ENCODE measurements around the gene APAF1. TPM values are rescaled to one million over a fixed set of nuclear protein-coding genes. Genes with fewer than 3 reads are reported as not detected.
A peak's percentile ranks its signal among the peaks of the same experiment; 100 is the strongest.
"Not testable (repeated sequence)": the region's sequence is repeated elsewhere in the genome, so short reads cannot be mapped to it uniquely, and the experiment has no call there.

APAF1 gene, protein sequence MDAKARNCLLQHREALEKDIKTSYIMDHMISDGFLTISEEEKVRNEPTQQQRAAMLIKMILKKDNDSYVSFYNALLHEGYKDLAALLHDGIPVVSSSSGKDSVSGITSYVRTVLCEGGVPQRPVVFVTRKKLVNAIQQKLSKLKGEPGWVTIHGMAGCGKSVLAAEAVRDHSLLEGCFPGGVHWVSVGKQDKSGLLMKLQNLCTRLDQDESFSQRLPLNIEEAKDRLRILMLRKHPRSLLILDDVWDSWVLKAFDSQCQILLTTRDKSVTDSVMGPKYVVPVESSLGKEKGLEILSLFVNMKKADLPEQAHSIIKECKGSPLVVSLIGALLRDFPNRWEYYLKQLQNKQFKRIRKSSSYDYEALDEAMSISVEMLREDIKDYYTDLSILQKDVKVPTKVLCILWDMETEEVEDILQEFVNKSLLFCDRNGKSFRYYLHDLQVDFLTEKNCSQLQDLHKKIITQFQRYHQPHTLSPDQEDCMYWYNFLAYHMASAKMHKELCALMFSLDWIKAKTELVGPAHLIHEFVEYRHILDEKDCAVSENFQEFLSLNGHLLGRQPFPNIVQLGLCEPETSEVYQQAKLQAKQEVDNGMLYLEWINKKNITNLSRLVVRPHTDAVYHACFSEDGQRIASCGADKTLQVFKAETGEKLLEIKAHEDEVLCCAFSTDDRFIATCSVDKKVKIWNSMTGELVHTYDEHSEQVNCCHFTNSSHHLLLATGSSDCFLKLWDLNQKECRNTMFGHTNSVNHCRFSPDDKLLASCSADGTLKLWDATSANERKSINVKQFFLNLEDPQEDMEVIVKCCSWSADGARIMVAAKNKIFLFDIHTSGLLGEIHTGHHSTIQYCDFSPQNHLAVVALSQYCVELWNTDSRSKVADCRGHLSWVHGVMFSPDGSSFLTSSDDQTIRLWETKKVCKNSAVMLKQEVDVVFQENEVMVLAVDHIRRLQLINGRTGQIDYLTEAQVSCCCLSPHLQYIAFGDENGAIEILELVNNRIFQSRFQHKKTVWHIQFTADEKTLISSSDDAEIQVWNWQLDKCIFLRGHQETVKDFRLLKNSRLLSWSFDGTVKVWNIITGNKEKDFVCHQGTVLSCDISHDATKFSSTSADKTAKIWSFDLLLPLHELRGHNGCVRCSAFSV (N-terminal part only)
- total RNA-seq = 19.9 and 20.7 TPM in 2 replicates

GRCh38 chr12:98644712-98645571 lies at the start of gene APAF1, which contains the start of gene IKBIP:
TSS of gene APAF1 (plus strand) at chr12:98645290. CDS start at chr12:98648360, 3,070 bp downstream.
TSS of gene IKBIP (minus strand) at chr12:98644788. CDS start at chr12:98644701, 87 bp downstream.
- H3K27me3 Mint-ChIP-seq = no peaks in the 10 kb centered on the region
- DNase-seq = peak; percentile 99
- intact Hi-C loops (cut with micrococcal nuclease) = loop anchor here (1.0 to 10.0 kb wide), 7 partner anchors 9 to 1560 kb away; partner anchors contain the start of genes ACTR6 and SLC25A3
- peak within 1 kb of the TSS; percentile 92 for H3K4me3 Mint-ChIP-seq
- no peaks in the 10 kb centered on the region for H3K9me3 Mint-ChIP-seq
- H3K36me3 Mint-ChIP-seq (ENCODE audit: low read depth) = peaks cover 28% of the 10 kb centered on the region
- H3K27ac Mint-ChIP-seq = peak within 1 kb of the TSS; percentile 95
- peaks cover 21% of the 10 kb centered on the region for H3K4me1 Mint-ChIP-seq

- intact Hi-C loops (cut with micrococcal nuclease); H3K9me3 Mint-ChIP-seq; H3K27ac Mint-ChIP-seq; H3K4me3 Mint-ChIP-seq; DNase-seq; H3K27me3 Mint-ChIP-seq: not testable (repeated sequence)
- H3K36me3 Mint-ChIP-seq (ENCODE audit: low read depth) = peaks cover 71% of the 10 kb centered on the region
- H3K4me1 Mint-ChIP-seq = peaks cover 24% of the 10 kb centered on the region
These were observed 47.8 kb upstream of the APAF1 start for GRCh38 chr12:98597313-98597712.

DNA sequence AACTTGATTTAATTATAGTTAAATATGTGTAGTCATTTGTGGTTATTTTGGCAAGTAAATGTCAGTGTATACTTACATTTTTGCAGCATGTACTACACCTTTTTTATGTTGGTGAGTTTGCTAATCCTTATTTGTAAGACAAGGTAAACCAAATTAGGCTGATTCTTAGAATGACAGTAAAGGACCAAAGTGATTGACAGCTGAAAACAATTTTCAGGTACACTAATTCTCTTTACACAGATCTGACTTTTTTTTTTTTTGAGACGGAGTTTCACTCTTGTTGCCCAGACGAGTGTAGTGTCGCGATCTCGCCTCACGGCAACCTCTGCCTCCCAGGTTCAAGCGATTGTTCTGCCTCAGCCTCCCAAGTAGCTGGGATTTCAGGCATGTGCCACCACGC lies 43.2 kb upstream of the APAF1 start:
- no peak for DNase-seq
- Mint-ChIP-seq H3K4me1 (peaks cover 8% of the 10 kb centered on the region), H3K4me3 (no peak overlapping the region), H3K9me3 (no peaks in the 10 kb centered on the region), H3K36me3 (ENCODE audit: low read depth) (peaks cover 59% of the 10 kb centered on the region), H3K27ac (no peak overlapping the region), H3K27me3 (no peaks in the 10 kb centered on the region)
- intact Hi-C loops (cut with micrococcal nuclease) = no loop called here

DNA sequence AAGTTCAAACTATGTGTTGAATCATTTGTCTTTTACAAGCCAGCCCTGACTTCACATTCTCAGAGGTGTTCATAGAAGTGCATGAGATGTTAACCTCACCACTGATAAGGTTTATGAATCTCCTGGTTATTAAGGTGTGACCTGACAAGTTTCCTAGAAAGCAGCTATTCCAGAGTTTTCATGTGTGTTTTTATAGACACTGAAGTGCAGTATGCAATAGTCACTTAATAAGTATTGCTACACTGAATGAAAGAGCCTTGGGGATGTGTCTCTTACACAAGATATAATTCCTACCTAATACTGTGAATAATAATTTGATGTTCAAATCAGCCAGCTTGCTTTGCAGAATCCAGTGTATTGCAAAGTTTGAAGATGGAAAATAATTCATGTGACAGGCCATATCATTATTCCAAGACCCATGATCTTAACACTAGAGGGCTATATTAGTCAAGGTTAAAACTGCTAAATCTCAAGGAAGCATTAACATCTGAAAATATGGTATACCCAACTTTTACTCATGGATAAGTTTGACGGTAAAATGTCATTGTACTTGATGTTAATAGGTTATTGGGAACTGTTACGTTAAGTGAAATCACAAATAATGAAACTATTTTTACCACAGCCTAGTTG lies 38.6 kb upstream of the APAF1 start:
- no peak overlapping the region for H3K27ac Mint-ChIP-seq
- H3K36me3 Mint-ChIP-seq (ENCODE audit: low read depth) = peaks cover 21% of the 10 kb centered on the region
- H3K9me3 Mint-ChIP-seq = no peaks in the 10 kb centered on the region
- DNase-seq = no peak
- H3K4me1 Mint-ChIP-seq = peaks cover 5% of the 10 kb centered on the region
- no peaks in the 10 kb centered on the region for H3K27me3 Mint-ChIP-seq
- intact Hi-C loops (cut with micrococcal nuclease) = no loop called here
- H3K4me3 Mint-ChIP-seq = no peak overlapping the region

- H3K4me1 Mint-ChIP-seq = peaks cover 10% of the 10 kb centered on the region
- H3K9me3 Mint-ChIP-seq = no peaks in the 10 kb centered on the region
- no peak overlapping the region for H3K27ac Mint-ChIP-seq
- intact Hi-C loops (cut with micrococcal nuclease) = no loop called here
- H3K27me3 Mint-ChIP-seq = no peaks in the 10 kb centered on the region
- DNase-seq = no peak
- H3K4me3 Mint-ChIP-seq = no peak overlapping the region
- H3K36me3 Mint-ChIP-seq (ENCODE audit: low read depth) = peaks cover 2% of the 10 kb centered on the region
These were observed 34.5 kb upstream of the APAF1 start for GRCh38 chr12:98610596-98610995.

- peak overlapping the region; percentile 60 for H3K27ac Mint-ChIP-seq
These were observed 32.3 kb upstream of the APAF1 start for GRCh38 chr12:98612696-98613334.

GRCh38 chr12:98618952-98619351 lies 26.1 kb upstream of the APAF1 start:
- no peak overlapping the region for H3K4me3 Mint-ChIP-seq
- peaks cover 2% of the 10 kb centered on the region for H3K4me1 Mint-ChIP-seq
- H3K9me3 Mint-ChIP-seq = no peaks in the 10 kb centered on the region
- intact Hi-C loops (cut with micrococcal nuclease) = no loop called here
- no peak overlapping the region for H3K27ac Mint-ChIP-seq
- DNase-seq = no peak
- H3K36me3 Mint-ChIP-seq (ENCODE audit: low read depth) = peaks cover 8% of the 10 kb centered on the region
- H3K27me3 Mint-ChIP-seq = no peaks in the 10 kb centered on the region

More at GRCh38 chr12:98612696-98613334, 32.3 kb upstream of the APAF1 start:
- no peak overlapping the region for H3K4me3 Mint-ChIP-seq
- H3K36me3 Mint-ChIP-seq (ENCODE audit: low read depth) = peaks cover 7% of the 10 kb centered on the region
- H3K27me3 Mint-ChIP-seq = no peaks in the 10 kb centered on the region
- H3K4me1 Mint-ChIP-seq = peaks cover 7% of the 10 kb centered on the region
- no peaks in the 10 kb centered on the region for H3K9me3 Mint-ChIP-seq
- intact Hi-C loops (cut with micrococcal nuclease) = no loop called here
- no peak for DNase-seq

- no peak overlapping the region for H3K27ac Mint-ChIP-seq
- H3K27me3 Mint-ChIP-seq = no peaks in the 10 kb centered on the region
- no peak for DNase-seq
- intact Hi-C loops (cut with micrococcal nuclease) = no loop called here
- no peaks in the 10 kb centered on the region for H3K9me3 Mint-ChIP-seq
- peaks cover 15% of the 10 kb centered on the region for H3K4me1 Mint-ChIP-seq
- H3K4me3 Mint-ChIP-seq = no peak overlapping the region
- H3K36me3 Mint-ChIP-seq (ENCODE audit: low read depth) = peaks cover 30% of the 10 kb centered on the region
These were observed 9.3 kb upstream of the APAF1 start for GRCh38 chr12:98635657-98636323.

GRCh38 chr12:98637068-98637467 lies 8.0 kb upstream of the APAF1 start:
- H3K27ac Mint-ChIP-seq = no peak overlapping the region
- H3K4me1 Mint-ChIP-seq = peaks cover 16% of the 10 kb centered on the region
- H3K36me3 Mint-ChIP-seq (ENCODE audit: low read depth) = peaks cover 32% of the 10 kb centered on the region
- DNase-seq = no peak
- no peak overlapping the region for H3K4me3 Mint-ChIP-seq
- H3K9me3 Mint-ChIP-seq = no peaks in the 10 kb centered on the region
- intact Hi-C loops (cut with micrococcal nuclease) = no loop called here
- H3K27me3 Mint-ChIP-seq = no peaks in the 10 kb centered on the region

GRCh38 chr12:98638009-98638408 lies 7.1 kb upstream of the APAF1 start:
- Mint-ChIP-seq H3K27ac (peak overlapping the region; percentile 42), H3K36me3 (ENCODE audit: low read depth) (peaks cover 26% of the 10 kb centered on the region), H3K27me3 (no peaks in the 10 kb centered on the region), H3K4me1 (peaks cover 17% of the 10 kb centered on the region), H3K4me3 (no peak overlapping the region), H3K9me3 (no peaks in the 10 kb centered on the region)
- no peak for DNase-seq
- intact Hi-C loops (cut with micrococcal nuclease) = no loop called here

DNA sequence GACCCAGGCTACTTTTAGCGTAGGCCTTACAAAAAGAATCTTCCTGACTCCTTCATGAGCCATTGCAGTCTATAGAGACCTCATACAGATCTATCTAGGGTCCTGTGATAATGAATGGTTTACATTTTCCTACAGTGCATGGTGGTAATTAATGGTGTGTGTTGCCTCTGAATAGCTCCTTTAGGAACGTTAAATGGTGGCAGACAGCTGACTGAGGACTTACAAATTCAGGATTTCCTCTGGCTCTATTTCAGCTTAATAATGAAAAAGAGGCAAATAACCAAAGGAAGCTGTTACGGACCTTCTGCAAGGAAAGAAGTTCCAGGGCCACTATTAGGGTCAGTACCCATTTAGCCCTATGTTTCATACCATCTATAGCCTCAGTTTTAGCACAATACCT lies 5.6 kb upstream of the APAF1 start:
- H3K36me3 Mint-ChIP-seq (ENCODE audit: low read depth) = peaks cover 21% of the 10 kb centered on the region
- H3K27ac Mint-ChIP-seq = no peak overlapping the region
- H3K9me3 Mint-ChIP-seq = no peaks in the 10 kb centered on the region
- no peak overlapping the region for H3K4me3 Mint-ChIP-seq
- no peaks in the 10 kb centered on the region for H3K27me3 Mint-ChIP-seq
- peaks cover 19% of the 10 kb centered on the region for H3K4me1 Mint-ChIP-seq
- intact Hi-C loops (cut with micrococcal nuclease) = no loop called here
- DNase-seq = peak; percentile 17

DNA sequence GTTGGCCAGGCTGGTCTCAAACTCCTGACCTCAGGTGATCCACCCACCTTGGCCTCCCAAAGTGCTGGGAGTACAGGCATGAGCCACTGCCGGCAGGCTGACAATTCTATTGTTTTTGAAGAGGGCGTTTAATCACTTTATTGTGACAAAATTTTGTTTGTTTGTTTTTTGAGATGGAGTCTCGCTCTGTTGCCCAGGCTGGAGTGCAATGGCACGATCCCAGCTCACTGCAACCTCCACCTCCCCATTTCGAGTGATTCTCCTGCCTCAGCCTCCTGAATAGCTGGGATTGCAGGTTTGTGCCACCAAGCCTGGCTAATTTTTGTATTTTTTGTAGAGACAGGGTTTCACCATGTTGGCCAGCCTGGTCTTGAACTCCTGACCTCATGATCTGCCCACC lies 2.3 kb upstream of the APAF1 start:
- peaks cover 17% of the 10 kb centered on the region for H3K36me3 Mint-ChIP-seq (ENCODE audit: low read depth)
- DNase-seq, H3K9me3 Mint-ChIP-seq, H3K27me3 Mint-ChIP-seq: not testable (repeated sequence)
- peaks cover 22% of the 10 kb centered on the region for H3K4me1 Mint-ChIP-seq
- intact Hi-C loops (cut with micrococcal nuclease) = loop anchor here (10.0 kb wide), 1 partner anchor 1562 kb away; the partner anchor contains the start of gene ACTR6
- peak overlapping the region; percentile 92 for H3K4me3 Mint-ChIP-seq
- peak overlapping the region; percentile 62 for H3K27ac Mint-ChIP-seq

All from activated CD4-positive, alpha-beta T cell treated with anti-CD3 and anti-CD28 coated beads, Interleukin-2, amount 10 ng/mL, durations not matched to agents 24 days and 14 days (primary cell).